Esophagus muscularis mucosa (tissue), 4 donors: ENCODE measurements around the gene RAD9A.

Source experiments
- CTCF ChIP-seq, 3 experiments: fragments of 200-600 bp in 2 of 3; fragments of 450-650 bp in 1 of 3; sonication (generic) in 2 of 3; IDR thresholded peaks; one replicate each; pipeline ENCODE4 v1.5.1; 2017 to 2019; ENCODE audit warnings: antibody characterized with exemption in 3 of 3, mild to moderate bottlenecking in 2 of 3, moderate library complexity in 1 of 3
- EP300 ChIP-seq: sonication (generic); formaldehyde crosslinking; IDR thresholded peaks from one replicate; pipeline ENCODE4 v1.6.1; 2017; ENCODE audit warnings: antibody characterized with exemption
- POLR2A ChIP-seq: fragments of 450-650 bp; IDR thresholded peaks from one replicate; pipeline ENCODE4 v1.6.1; 2017; ENCODE audit warnings: antibody characterized with exemption, moderate library complexity, mild to moderate bottlenecking, low read depth

GRCh38 chr11:67366961-67367760 is 24.6 kb upstream of the RAD9A start:
- TF ChIP-seq POLR2A (no peak), CTCF (IDR thresholded peaks at IDR 0.05) (no peak), EP300 (peak; percentile 21)
